HG03442 (cell line): Measurements from ENCODE around the gene TNFRSF14.

ENCODE experiments used
- ATAC-seq: cut with Tn5 transposase; IDR thresholded peaks from one replicate; pipeline ENCODE4 v1.9.1; 2021; ENCODE audit warnings: mild to moderate bottlenecking, moderate library complexity; ENCODE audit not compliant: unreplicated experiment

Gene TNFRSF14

DNA sequence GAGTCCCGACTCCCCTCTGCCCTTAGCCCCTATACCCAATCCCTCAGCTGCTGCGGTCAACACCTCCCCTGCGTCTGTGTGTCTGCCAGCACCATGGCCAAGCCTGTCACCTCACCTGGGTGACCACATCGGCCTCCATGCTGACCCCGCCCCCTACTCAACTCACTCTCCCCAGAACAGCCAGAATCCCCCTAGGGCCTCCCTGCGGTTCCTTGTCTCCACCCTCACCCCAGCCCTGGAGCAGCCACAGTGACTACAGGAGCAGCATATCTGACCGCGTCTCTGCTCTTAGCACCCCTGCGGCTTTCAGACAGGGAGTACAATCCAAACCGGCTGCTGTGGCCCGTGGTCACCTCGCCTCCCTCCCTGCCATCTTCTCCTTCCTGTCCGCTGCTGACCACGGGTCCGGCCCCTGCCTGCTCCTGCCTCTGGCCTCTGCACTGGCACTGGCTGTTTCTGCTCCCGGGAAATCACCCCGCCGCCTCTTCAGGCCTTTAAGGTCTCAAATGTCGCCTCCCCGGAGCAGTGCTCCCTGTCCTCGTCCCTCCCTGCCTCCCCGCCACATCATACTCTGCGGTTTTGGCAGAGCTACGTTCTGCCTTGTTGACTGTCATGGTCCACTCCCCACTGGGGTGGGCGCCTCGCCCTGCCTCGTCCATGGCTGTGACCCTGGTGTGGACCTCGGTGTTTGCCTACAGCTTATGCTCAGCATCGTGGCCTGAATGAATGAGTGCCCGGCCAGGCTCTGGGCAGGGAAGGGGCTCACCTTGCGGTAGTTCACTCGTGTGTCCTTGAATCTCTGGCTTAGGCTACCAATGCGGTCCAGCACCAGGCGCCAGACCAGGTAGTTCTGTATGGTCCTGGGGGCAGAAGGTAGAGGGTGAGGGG is 41.5 kb downstream of the TNFRSF14 start:
- ATAC-seq, result no peak

DNA sequence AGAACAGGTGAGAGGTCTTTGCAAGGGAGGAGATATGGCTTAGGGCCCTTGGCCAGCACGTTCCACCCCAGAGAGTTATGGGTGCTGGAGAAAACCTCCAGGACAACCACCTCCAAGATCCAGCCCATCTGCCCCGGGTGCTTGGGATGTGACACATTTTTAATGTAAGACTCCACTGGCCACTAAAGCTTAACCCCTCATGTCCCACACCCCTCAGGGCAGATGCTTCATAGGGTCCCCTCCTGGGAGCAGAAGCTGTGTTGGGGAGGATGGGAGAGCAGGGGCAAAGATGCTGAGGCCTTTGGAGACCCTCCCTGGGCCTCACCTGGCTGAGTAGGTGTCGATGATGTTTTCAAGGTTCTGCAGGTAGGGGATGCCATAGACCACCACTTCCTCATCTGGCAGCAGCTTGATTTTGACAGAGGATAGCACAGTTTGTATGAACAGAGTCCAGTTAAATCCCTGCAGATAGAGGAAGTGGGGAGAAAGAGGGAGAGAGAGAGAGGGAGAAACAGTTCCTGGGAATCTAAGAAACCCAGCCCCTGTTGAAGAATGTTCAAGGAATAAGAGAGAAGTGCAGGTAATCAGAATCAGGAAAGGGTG is 42.3 kb downstream of the TNFRSF14 start:
- ATAC-seq, result no peak

DNA sequence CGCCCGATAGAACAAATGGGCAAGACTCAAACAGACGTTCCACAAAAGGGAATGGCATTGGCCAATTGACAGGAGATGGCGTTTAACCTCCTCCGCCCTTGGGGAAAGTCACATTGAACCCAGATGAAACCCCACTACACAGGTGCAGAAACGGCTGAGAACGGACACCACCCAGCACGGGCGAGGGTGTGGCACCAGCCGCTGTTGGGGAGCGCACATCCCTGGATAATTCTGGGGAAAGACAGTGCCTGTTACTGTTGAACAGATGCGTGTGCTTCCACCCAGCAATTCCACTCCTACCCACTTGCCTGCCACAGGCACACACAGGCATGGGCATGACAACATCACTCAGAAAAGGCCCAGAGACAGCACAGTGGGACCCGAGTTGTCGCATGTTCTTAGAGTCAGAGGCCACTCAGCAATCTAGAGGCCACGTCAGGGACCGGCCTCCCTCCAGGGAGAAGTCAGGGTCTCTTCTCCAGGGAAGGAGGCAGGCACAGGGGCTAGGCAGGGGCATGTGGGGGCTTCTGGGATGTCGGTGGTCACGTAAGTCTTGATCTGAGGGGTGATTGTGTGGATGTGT is 45.6 kb downstream of the TNFRSF14 start:
- no peak for ATAC-seq

DNA sequence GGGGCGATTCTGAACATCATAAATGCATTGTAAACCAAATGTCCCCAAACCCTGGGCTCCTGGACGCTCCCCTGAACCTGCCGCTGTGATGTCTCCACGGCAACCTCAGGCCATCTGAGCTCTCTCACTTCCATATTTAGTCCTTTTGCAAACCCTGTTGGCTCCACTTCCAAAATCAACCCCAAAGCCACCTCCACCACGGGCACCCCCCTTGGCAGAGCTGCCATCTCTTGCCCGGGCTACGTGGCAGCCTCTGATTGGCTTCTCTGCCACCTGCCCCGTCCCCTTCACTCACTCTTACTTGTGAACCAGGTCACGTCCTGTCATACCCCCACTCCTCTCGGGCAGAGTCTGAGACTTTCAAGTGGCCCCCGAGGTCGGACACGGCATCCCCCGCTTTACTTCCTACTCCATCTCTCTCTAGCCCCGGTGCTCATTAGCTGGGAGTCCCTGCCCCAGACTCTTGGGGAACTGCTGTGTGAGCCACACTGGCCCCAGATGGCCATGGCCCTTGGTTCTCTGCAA is 46.2 kb downstream of the TNFRSF14 start:
- ATAC-seq, result no peak

- no peak for ATAC-seq
Observed at GRCh38 chr1:2602866-2603520, 46.8 kb downstream of the TNFRSF14 start.

DNA sequence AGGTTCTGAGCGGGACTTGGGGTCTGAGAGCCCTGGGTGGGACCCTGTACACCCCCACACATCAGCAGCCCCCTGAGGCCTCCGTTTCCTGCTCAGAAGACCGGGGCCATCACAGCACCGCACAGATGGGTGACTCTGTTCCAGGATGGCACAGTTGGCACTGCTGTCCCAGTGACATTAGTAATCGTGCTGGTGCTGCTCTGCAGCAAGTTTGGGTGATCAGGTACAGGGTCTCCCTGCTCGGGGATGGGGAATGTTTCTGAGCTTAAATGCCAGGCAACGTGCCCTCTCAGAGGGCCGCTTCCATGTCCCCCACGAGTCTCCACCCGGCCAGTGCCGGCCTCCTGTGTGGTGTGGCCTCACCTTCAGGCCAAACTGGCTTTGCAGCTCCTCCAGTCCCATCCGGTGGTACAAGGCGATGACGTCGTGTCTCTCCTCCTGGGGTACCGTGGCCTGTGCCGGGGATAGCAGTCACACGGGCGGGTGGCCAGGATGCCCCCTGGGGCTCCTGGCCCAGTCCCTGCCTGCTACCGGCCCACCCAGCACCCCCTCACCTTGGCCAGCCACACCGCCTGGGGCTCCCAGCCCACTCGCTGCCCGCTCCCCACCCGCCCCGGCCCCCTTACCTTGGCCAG is 47.5 kb downstream of the TNFRSF14 start:
- no peak for ATAC-seq

DNA sequence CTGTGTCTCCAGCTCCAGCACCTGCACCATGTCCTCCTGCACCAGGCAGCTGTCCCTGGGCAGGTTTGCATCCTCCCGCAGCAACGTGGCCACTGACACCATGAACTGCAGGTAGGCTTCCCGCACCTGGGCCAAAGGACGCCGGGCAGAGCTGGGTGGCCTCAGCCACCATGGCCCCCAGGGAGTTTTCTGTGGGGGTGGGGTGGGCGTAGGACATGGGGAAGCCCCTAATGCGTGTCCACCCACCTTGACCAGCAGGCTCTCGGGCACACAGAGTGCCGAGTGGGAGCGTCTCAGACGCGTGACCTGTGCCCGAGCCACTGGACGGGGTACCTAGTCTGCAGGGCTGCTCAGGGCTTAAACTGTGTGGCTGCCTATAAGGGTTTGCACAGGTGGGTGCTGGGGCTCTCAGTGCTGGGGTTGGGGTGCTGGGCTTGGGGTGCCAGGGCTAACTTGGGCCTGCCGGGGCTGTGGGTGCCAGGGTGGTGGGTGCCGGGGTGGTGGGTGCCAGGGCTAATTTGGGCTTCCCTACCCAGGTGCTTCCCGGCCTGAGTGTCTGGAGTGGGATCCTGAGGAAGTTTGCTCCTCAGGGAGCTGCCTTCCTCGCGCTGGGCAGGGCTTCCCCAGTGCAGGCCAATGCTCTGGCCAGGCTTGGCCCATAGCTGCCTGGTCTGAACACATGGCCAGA is 48.1 kb downstream of the TNFRSF14 start:
- no peak for ATAC-seq

GRCh38 chr1:2604844-2605508 is 48.8 kb downstream of the TNFRSF14 start:
- no peak for ATAC-seq

DNA sequence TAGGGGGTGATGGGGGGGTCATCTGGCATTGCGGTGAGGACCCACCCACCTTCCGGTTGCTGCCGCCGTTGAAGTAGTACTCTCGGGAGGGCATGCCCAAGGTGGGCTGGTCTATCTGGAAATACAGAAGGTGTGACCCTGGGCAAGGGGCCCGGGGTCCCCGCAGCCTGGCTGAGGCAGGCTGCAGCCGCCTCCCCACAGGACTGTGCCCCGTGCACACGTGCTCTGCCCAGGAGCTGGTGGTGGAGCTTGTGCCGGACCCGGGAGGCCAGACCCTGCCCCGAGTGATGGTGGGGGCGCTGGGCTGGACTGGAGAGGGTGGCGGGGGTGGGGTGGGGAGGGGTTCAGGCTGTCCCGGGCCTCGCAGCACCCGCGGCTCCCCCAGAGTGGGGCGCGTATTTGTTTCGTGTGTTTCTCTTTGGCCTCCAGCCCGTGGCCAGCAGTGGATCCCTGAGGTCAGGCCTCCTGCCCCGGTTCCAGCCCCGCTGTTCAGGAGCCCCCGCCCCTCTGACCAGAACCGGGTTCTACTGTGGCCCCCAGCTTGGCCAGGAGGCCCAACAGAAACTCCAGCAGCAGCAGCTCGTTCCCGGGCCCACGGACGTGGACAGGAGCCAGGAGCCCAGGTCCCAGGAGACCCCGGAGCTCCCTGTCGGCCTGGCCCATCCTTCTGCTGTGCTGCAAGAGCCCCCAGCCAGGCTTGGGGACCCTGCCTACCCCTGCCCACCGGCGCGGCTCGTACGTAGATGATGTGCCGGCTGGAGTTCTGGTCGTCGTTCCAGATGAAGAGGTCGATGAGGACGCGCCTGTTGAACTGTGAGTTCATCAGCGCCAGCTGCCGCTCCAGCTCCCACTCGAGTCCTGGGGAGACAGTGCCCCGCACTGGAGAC is 49.6 kb downstream of the TNFRSF14 start:
- ATAC-seq, result no peak

GRCh38 chr1:2606396-2606880 is 50.3 kb downstream of the TNFRSF14 start:
- no peak for ATAC-seq

DNA sequence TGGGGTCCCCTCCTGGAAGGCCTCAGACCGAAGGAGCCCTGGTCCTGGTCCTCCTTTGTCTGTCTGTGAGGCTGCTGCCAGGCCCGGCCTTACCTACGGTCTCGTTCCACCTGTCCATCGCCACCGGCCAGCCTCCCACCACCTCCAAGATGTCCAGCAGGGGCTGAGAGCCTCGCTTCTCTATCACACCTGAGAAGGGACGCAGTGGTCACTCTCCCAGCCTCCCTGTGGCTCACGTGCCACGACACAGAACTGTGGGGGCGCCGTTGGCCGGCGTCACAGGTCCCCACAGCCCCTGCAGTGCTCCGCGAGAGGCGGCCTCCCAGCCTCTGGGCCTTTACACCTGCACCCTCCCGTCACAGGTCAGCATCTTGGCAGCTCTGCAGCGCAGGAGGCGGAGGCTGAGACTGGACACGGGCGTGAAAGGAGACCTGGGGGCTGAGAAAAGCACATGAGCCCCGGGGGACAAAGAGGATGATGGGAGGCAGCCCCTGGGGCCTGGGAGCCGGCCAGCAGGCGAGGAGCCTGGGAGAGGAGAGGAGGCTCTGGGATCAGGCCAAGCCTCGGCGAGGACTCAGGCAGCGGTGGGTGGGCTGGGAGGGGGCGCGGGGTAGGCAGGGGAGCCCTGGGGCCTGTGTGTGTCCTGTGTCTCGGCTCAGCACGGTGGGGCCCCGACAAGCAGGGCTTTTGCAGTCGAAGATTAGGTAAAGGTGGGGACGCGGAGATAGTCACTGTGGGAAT is 50.9 kb downstream of the TNFRSF14 start:
- ATAC-seq, result no peak

- no peak for ATAC-seq
Observed at GRCh38 chr1:2607641-2608091, 51.5 kb downstream of the TNFRSF14 start.

- ATAC-seq, result no peak
Observed at GRCh38 chr1:2609319-2610035, 53.3 kb downstream of the TNFRSF14 start.

- no peak for ATAC-seq
Observed at GRCh38 chr1:2610036-2610959, 54.1 kb downstream of the TNFRSF14 start.

- no peak for ATAC-seq
Observed at GRCh38 chr1:2611031-2611501, 54.9 kb downstream of the TNFRSF14 start.
